Measurements from ENCODE around the gene NUFIP1.

NUFIP1 gene
- long read RNA-seq, transcript NUFIP1-201 (10 exons, 3,492 nt) = major isoform, 74 of 87 reads
- long read RNA-seq, partial matches to known transcripts = 7 of 87 reads
- long read RNA-seq, other reads (novel, unspliced or antisense) = 6 of 87 reads

- Histone ChIP-seq H3K4me3 (replicated peaks; ENCODE audit: insufficient read depth, low read length) (peak within 1 kb of the TSS; percentile 99), H3K27ac (replicated peaks) (peak within 1 kb of the TSS; percentile 86), H3K27me3 (ENCODE audit: insufficient read depth, poor library complexity, severe bottlenecking) (no peaks in the 10 kb centered on the region)
- TF ChIP-seq SPI1 (IDR thresholded peaks at IDR 0.05; ENCODE audit: borderline replicate concordance, low read depth) = peak; percentile 17; the same call in 1 of the 2 replicates
- peak; percentile 85 for TF ChIP-seq POLR2AphosphoS5 (IDR thresholded peaks at IDR 0.05; ENCODE audit: low read depth)
- TF ChIP-seq CTCF (IDR thresholded peaks at IDR 0.05; ENCODE audit: insufficient read depth, low read length) = no peak
- no peak for TF ChIP-seq REST (IDR thresholded peaks at IDR 0.05; ENCODE audit: insufficient replicate concordance, low read depth)
- peak; percentile 77 for TF ChIP-seq GABPA (IDR thresholded peaks at IDR 0.05; ENCODE audit: low read depth)
- peak; percentile 85 to 98 for DNase-seq (ENCODE audit: low read depth in 1 of 2, low spot score in 1 of 2)
Measured at GRCh38 chr13:44989071-44989889, at the start of gene NUFIP1, which contains the start of gene GPALPP1. Gene NUFIP1 (minus strand): TSS chr13:44989471. CDS start chr13:44989436, 35 bp downstream. Gene GPALPP1 (plus strand): TSS chr13:44989538. CDS start chr13:44989655, 117 bp downstream.

GRCh38 chr13:45036206-45036605, 46.9 kb upstream of the NUFIP1 start:
- H3K4me3 ChIP-seq (replicated peaks; ENCODE audit: insufficient read depth, low read length) = no peak overlapping the region
- no peaks in the 10 kb centered on the region for H3K27me3 ChIP-seq (ENCODE audit: insufficient read depth, poor library complexity, severe bottlenecking)
- no peak for TF ChIP-seq CTCF (IDR thresholded peaks at IDR 0.05; ENCODE audit: insufficient read depth, low read length)
- TF ChIP-seq REST (IDR thresholded peaks at IDR 0.05; ENCODE audit: insufficient replicate concordance, low read depth) = no peak
- no peak for TF ChIP-seq SPI1 (IDR thresholded peaks at IDR 0.05; ENCODE audit: borderline replicate concordance, low read depth)
- no peak for TF ChIP-seq GABPA (IDR thresholded peaks at IDR 0.05; ENCODE audit: low read depth)
- no peak for TF ChIP-seq POLR2AphosphoS5 (IDR thresholded peaks at IDR 0.05; ENCODE audit: low read depth)
- no peak for DNase-seq (ENCODE audit: low read depth in 1 of 2, low spot score in 1 of 2)
- no peak overlapping the region for H3K27ac ChIP-seq (replicated peaks)

- no peak overlapping the region for H3K4me3 ChIP-seq (replicated peaks; ENCODE audit: insufficient read depth, low read length)
- no peak overlapping the region for H3K27ac ChIP-seq (replicated peaks)
- TF ChIP-seq POLR2AphosphoS5 (IDR thresholded peaks at IDR 0.05; ENCODE audit: low read depth) = no peak
- TF ChIP-seq CTCF (IDR thresholded peaks at IDR 0.05; ENCODE audit: insufficient read depth, low read length) = no peak
- TF ChIP-seq GABPA (IDR thresholded peaks at IDR 0.05; ENCODE audit: low read depth) = no peak
- no peak for TF ChIP-seq SPI1 (IDR thresholded peaks at IDR 0.05; ENCODE audit: borderline replicate concordance, low read depth)
- TF ChIP-seq REST (IDR thresholded peaks at IDR 0.05; ENCODE audit: insufficient replicate concordance, low read depth) = no peak
- DNase-seq (ENCODE audit: low read depth in 1 of 2, low spot score in 1 of 2) = no peak
- H3K27me3 ChIP-seq (ENCODE audit: insufficient read depth, poor library complexity, severe bottlenecking) = no peaks in the 10 kb centered on the region
Measured at GRCh38 chr13:45034342-45034741, 45.1 kb upstream of the NUFIP1 start.
